Measurements from ENCODE around the gene POLL.

Gene POLL

DNA sequence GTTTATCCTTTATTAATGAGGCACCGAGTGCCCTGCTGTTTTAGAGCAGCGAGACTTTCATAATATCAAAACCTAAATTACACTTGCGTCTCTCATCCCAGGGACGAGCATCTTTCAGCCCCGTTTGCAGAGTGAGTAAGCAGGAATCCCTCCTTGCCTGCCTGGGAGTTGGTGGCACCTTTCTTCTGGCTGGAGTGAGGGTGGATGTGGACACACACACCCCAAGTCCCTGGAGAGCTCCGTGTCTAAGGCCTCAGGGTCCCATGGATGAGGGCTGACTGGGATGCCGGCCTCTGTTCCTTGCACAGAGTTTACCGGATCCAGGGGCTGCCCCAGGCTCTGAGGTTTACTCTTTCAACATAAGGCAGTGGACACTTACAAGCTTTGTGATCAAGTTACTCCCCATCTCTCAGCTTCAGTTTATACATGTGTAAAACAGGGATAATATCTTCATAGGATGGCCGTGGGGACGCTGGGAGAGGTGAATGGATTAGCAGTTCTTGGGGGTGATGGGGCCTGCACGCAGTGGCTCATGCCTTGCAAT, 24.5 kb downstream of the POLL start:
- peak; percentile 35 for DNase-seq (ENCODE audit: low spot score)
- Histone ChIP-seq H3K4me3 (no peak overlapping the region), H3K27ac (no peak overlapping the region)
- TF ChIP-seq, protein P1, sequence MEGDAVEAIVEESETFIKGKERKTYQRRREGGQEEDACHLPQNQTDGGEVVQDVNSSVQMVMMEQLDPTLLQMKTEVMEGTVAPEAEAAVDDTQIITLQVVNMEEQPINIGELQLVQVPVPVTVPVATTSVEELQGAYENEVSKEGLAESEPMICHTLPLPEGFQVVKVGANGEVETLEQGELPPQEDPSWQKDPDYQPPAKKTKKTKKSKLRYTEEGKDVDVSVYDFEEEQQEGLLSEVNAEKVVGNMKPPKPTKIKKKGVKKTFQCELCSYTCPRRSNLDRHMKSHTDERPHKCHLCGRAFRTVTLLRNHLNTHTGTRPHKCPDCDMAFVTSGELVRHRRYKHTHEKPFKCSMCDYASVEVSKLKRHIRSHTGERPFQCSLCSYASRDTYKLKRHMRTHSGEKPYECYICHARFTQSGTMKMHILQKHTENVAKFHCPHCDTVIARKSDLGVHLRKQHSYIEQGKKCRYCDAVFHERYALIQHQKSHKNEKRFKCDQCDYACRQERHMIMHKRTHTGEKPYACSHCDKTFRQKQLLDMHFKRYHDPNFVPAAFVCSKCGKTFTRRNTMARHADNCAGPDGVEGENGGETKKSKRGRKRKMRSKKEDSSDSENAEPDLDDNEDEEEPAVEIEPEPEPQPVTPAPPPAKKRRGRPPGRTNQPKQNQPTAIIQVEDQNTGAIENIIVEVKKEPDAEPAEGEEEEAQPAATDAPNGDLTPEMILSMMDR (IDR thresholded peaks at IDR 0.05): no peak

DNA sequence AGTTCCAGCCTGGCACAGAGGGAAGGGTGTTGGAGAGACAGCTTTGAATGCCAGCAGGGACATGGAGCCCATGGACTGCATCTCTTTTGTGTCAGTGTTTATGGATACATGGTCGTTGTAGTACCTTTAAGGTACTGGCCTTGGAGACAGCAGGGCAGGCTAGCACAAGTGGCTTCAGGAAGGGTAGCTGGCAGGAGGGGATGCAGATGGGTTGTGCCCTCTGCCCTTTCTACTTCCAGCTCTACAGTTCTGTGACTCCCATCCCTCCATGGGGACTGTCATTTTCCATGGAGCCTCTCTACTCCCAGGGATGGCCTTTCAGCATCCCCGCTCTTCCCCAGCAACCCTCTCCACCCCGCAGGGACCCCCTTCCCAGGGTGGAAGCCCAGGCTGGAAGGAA, 25.1 kb downstream of the POLL start:
- no peak overlapping the region for H3K4me3 ChIP-seq
- peak; percentile 36 for DNase-seq (ENCODE audit: low spot score)
- H3K27ac ChIP-seq: no peak overlapping the region
- TF ChIP-seq, protein P1 (IDR thresholded peaks at IDR 0.05): no peak

DNA sequence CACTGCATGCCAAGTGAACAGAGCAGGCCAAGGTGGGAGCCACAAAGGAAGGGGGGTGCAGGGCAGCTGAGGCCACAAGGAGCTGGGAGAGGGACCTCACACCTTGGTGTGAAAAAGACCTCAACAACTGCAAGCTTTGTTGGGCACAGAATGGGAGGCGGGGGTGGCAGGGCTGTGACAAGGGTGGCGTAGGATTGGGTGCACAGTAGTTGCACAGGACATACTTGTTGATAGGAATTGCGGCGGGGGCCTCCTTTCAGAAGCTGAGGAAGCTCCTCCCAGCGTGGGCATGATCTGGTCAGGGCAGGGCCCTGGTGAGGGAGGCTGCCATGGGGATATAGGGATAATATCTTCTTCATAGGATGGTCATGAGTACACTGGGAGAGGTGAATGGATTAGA, 25.8 kb downstream of the POLL start:
- H3K4me3 ChIP-seq: no peak overlapping the region
- TF ChIP-seq, protein P1 (IDR thresholded peaks at IDR 0.05): no peak
- DNase-seq (ENCODE audit: low spot score): peak; percentile 47
- H3K27ac ChIP-seq: no peak overlapping the region

DNA sequence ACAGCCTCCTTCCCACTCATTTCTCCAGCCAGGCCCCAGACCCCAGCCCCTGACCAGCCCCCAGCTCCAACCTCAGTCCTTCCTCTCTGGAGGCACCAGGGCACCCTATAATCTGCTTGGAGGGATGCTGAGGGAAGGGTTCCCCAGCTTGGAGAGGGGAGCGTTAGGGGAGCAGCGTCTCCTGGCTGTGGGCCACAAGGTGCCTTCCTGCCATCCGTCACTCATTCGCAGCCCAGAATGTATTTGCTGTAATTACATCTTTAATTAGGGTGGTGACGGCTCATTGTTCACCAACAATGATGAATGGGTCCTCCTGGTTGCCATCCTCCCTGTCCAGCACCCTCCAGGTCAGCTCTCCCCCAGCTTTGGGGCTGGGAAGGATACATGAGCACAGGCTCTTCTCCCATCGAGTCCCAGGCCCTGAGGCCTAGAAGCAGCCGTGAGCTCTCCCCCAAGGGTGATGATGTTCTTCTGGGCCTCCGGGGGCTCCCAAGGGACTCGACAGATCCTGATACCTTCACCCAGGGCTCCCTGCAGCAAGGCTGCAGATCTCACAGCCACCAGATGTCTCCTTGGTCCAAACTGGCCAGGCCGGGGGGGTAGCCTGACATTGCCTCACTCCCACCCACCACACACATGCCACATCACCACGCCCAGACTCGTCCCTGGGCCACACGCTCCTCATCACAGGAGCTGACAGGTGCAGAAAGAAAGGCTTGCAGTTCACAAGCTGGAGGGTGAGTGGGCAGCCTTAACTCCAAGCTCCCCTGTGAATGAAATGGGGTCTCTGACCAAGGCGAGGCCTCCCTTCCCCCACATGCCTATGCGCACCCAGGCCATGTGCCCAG, 26.8 kb downstream of the POLL start:
- Histone ChIP-seq H3K27ac (no peak overlapping the region), H3K4me3 (no peak overlapping the region)
- no peak for DNase-seq (ENCODE audit: low spot score)
- TF ChIP-seq, protein P1 (IDR thresholded peaks at IDR 0.05): no peak

DNA sequence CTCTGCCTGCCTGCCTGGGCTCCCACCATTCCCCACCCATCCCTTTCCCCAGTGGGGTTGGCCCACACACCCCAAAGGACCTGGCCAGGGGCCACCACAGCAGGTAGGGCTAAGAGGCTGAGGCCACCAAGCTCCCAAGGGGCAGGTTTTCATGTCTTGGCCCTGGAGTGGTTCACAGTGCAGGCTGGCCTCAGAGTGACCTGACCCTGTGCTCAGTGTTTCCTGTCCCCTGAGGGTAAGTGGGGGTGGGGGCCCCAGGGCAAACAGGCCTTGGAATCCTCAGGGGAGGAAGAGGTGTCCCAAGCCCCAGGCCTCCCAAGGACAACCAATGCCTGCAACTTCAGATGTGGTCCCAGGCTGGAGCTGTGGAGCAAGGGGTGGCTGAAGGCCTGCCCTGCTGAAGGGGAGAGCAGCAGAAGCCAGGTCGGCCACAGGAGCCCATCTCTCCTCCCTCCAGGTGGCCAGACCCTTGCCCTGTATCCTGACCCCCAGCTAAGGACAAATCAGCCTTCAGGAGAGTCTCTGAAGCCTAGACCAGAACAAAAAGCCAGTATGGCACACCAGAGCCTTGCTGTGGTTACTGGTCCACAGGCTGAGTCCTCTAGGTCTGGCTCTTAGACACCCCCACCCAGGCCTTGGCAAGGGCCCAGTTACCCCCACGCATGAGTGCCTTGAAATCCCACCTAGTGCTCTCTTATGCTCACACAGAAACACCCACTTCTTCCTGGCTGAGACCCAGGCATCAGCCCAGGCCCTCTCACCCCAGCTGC, 27.6 kb downstream of the POLL start:
- no peak overlapping the region for H3K27ac ChIP-seq
- TF ChIP-seq, protein P1 (IDR thresholded peaks at IDR 0.05): no peak
- no peak overlapping the region for H3K4me3 ChIP-seq
- no peak for DNase-seq (ENCODE audit: low spot score)

DNA sequence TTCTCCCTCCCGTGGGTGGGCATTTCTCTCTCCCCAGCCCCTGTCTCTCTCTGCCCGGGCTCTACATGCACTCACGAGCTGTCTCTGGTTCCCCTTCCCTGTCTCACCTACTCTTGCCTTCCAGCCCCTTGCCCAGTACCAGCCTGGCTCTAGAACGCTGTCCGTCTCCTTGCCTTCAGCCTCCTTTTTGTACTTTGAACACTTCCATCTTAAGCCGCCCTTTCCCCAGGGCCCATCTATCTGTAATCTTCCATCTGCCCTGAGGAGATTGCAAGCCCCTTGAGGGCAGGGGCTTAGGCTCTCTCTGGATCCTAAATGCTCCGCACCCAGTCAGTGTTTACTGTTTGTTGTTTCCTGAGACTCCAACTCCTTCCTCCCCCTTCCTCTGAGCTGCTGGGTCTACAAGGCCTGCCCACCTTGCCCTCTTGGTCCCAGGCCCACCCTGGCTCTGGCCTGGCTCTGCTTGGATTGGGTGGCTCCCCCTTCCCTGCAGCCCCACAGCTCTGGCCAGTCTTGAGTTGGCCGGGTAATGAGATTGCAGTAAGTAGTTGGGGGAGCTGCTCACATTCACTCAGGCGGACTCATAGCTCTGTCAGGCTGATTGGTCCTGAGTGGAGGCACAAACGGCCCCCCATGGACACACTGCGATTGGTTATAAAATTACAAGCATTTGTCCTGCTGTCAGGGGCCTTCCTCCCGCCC, 28.3 kb downstream of the POLL start:
- H3K4me3 ChIP-seq: no peak overlapping the region
- TF ChIP-seq, protein P1 (IDR thresholded peaks at IDR 0.05): no peak
- DNase-seq (ENCODE audit: low spot score): no peak
- H3K27ac ChIP-seq: no peak overlapping the region
